Neural progenitor cell (in vitro differentiated cells): ENCODE results near the gene RPSA.
"Not testable (repeated sequence)": the region's sequence is repeated elsewhere in the genome, so short reads cannot be mapped to it uniquely, and the experiment has no call there.

ENCODE experiments used
- EZH2 ChIP-seq: fragments of 200-600 bp; sonication (generic); IDR thresholded peaks from 2 replicates; pipeline ENCODE4 v1.6.1; 2017; ENCODE audit warnings: antibody characterized with exemption, mild to moderate bottlenecking, moderate library complexity
- EZH2phosphoT487 ChIP-seq: fragments of 200-600 bp; sonication (generic); IDR thresholded peaks from 2 replicates; pipeline ENCODE4 v1.6.1; 2017; ENCODE audit warnings: antibody characterized with exemption
- TF ChIP-seq, protein P1 (sequence below): fragments of 200-600 bp; sonication (generic); IDR thresholded peaks from 2 replicates; pipeline ENCODE4 v1.5.1; 2017; ENCODE audit warnings: antibody characterized with exemption, mild to moderate bottlenecking

- TF ChIP-seq, protein P1, sequence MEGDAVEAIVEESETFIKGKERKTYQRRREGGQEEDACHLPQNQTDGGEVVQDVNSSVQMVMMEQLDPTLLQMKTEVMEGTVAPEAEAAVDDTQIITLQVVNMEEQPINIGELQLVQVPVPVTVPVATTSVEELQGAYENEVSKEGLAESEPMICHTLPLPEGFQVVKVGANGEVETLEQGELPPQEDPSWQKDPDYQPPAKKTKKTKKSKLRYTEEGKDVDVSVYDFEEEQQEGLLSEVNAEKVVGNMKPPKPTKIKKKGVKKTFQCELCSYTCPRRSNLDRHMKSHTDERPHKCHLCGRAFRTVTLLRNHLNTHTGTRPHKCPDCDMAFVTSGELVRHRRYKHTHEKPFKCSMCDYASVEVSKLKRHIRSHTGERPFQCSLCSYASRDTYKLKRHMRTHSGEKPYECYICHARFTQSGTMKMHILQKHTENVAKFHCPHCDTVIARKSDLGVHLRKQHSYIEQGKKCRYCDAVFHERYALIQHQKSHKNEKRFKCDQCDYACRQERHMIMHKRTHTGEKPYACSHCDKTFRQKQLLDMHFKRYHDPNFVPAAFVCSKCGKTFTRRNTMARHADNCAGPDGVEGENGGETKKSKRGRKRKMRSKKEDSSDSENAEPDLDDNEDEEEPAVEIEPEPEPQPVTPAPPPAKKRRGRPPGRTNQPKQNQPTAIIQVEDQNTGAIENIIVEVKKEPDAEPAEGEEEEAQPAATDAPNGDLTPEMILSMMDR: not testable (repeated sequence)
- not testable (repeated sequence) for TF ChIP-seq EZH2phosphoT487, EZH2
Observed at GRCh38 chr3:39416998-39417397, 10.5 kb downstream of the RPSA start.
